Measurements from ENCODE around the gene C5orf47. TPM values are rescaled to one million over a fixed set of nuclear protein-coding genes. Genes with fewer than 3 reads are reported as not detected.

Gene C5orf47
- total and polyA plus RNA-seq, 4 donors, result 0.08 TPM; not detected in 3

GRCh38 chr5:173963867-173964441, 25.0 kb upstream of the C5orf47 start:
- peaks cover 0 to 5% (median 1%) of the 10 kb centered on the region in 4 donors for H3K36me3 ChIP-seq (ENCODE audit: control insufficient read depth in 4 of 4, insufficient read depth in 3 of 4, low read depth in 1 of 4, low read length in 3 of 4)
- H3K27ac ChIP-seq (ENCODE audit: low read depth in 1 of 2, low read length in 2 of 2), result no peak overlapping the region
- no peak for DNase-seq (ENCODE audit: low spot score)
- no peaks in the 10 kb centered on the region for H3K27me3 ChIP-seq (ENCODE audit: control insufficient read depth in 4 of 4, insufficient read depth in 4 of 4, low read length in 3 of 4)
- H3K9me3 ChIP-seq (ENCODE audit: control insufficient read depth in 4 of 4, low read length in 3 of 4), result no peaks in the 10 kb centered on the region
- peaks cover 0 to 1% (median under 1%) of the 10 kb centered on the region in 4 donors for H3K4me1 ChIP-seq (ENCODE audit: control insufficient read depth in 4 of 4, insufficient read depth in 4 of 4, low read length in 3 of 4)
- 71% methylated on average over 19 of the region's 19 CpGs for WGBS
- H3K9ac ChIP-seq (ENCODE audit: low read depth in 1 of 2, low read length in 2 of 2), result no peak overlapping the region
- no peak overlapping the region for H3K4me3 ChIP-seq (ENCODE audit: low read depth in 1 of 3, low read length in 3 of 3)
- TF ChIP-seq MAX (IDR thresholded peaks at IDR 0.05), result no peak
- TF ChIP-seq TAF1 (conservative IDR thresholded peaks at IDR 0.05), result no peak
- TF ChIP-seq HNF4A (conservative IDR thresholded peaks at IDR 0.05), result no peak
- TF ChIP-seq, protein P1, sequence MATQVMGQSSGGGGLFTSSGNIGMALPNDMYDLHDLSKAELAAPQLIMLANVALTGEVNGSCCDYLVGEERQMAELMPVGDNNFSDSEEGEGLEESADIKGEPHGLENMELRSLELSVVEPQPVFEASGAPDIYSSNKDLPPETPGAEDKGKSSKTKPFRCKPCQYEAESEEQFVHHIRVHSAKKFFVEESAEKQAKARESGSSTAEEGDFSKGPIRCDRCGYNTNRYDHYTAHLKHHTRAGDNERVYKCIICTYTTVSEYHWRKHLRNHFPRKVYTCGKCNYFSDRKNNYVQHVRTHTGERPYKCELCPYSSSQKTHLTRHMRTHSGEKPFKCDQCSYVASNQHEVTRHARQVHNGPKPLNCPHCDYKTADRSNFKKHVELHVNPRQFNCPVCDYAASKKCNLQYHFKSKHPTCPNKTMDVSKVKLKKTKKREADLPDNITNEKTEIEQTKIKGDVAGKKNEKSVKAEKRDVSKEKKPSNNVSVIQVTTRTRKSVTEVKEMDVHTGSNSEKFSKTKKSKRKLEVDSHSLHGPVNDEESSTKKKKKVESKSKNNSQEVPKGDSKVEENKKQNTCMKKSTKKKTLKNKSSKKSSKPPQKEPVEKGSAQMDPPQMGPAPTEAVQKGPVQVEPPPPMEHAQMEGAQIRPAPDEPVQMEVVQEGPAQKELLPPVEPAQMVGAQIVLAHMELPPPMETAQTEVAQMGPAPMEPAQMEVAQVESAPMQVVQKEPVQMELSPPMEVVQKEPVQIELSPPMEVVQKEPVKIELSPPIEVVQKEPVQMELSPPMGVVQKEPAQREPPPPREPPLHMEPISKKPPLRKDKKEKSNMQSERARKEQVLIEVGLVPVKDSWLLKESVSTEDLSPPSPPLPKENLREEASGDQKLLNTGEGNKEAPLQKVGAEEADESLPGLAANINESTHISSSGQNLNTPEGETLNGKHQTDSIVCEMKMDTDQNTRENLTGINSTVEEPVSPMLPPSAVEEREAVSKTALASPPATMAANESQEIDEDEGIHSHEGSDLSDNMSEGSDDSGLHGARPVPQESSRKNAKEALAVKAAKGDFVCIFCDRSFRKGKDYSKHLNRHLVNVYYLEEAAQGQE (IDR thresholded peaks at IDR 0.05), result no peak
- no peak for TF ChIP-seq FOXA2 (IDR thresholded peaks at IDR 0.05)
- TF ChIP-seq FOXA1 (IDR thresholded peaks at IDR 0.05), result no peak
- TF ChIP-seq RXRA (IDR thresholded peaks at IDR 0.05), result no peak

- no peak for DNase-seq (ENCODE audit: low spot score)
- no peak overlapping the region for H3K4me3 ChIP-seq (ENCODE audit: low read depth in 1 of 3, low read length in 3 of 3)
- H3K27ac ChIP-seq (ENCODE audit: low read depth in 1 of 2, low read length in 2 of 2), result no peak overlapping the region
- H3K9ac ChIP-seq (ENCODE audit: low read depth in 1 of 2, low read length in 2 of 2), result no peak overlapping the region
- no peaks in the 10 kb centered on the region for H3K9me3 ChIP-seq (ENCODE audit: control insufficient read depth in 4 of 4, low read length in 3 of 4)
- WGBS, result 89% methylated on average over 1 of the region's 1 CpG
- no peak for TF ChIP-seq JUND (IDR thresholded peaks at IDR 0.05)
- no peak for TF ChIP-seq HNF4A (conservative IDR thresholded peaks at IDR 0.05)
- no peak for TF ChIP-seq RXRA (IDR thresholded peaks at IDR 0.05)
- TF ChIP-seq NR2F2 (IDR thresholded peaks at IDR 0.05), result no peak
- no peak for TF ChIP-seq FOXA1 (IDR thresholded peaks at IDR 0.05)
- TF ChIP-seq RAD21 (IDR thresholded peaks at IDR 0.05), result no peak
- no peak for TF ChIP-seq HNF4G (IDR thresholded peaks at IDR 0.05)
- no peak for TF ChIP-seq ATF3 (IDR thresholded peaks at IDR 0.05)
- no peak for TF ChIP-seq CTCF (IDR thresholded peaks at IDR 0.05; ENCODE audit: low read depth, low read length, missing input control)
- TF ChIP-seq, protein P2, sequence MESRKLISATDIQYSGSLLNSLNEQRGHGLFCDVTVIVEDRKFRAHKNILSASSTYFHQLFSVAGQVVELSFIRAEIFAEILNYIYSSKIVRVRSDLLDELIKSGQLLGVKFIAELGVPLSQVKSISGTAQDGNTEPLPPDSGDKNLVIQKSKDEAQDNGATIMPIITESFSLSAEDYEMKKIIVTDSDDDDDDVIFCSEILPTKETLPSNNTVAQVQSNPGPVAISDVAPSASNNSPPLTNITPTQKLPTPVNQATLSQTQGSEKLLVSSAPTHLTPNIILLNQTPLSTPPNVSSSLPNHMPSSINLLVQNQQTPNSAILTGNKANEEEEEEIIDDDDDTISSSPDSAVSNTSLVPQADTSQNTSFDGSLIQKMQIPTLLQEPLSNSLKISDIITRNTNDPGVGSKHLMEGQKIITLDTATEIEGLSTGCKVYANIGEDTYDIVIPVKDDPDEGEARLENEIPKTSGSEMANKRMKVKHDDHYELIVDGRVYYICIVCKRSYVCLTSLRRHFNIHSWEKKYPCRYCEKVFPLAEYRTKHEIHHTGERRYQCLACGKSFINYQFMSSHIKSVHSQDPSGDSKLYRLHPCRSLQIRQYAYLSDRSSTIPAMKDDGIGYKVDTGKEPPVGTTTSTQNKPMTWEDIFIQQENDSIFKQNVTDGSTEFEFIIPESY (IDR thresholded peaks at IDR 0.05), result no peak
- no peak for TF ChIP-seq YY1 (IDR thresholded peaks at IDR 0.05)
- TF ChIP-seq SP1 (IDR thresholded peaks at IDR 0.05), result no peak
- TF ChIP-seq GABPA (IDR thresholded peaks at IDR 0.05 in 1 of 2, conservative IDR thresholded peaks at IDR 0.05 in 1 of 2), result no peak
- TF ChIP-seq, protein P1 (IDR thresholded peaks at IDR 0.05), result no peak
- no peak for TF ChIP-seq EGR1 (IDR thresholded peaks at IDR 0.05; ENCODE audit: low read depth in 2 of 2)
- no peak for TF ChIP-seq FOXA2 (IDR thresholded peaks at IDR 0.05)
- TF ChIP-seq MAX (IDR thresholded peaks at IDR 0.05), result no peak
- no peak for TF ChIP-seq TAF1 (conservative IDR thresholded peaks at IDR 0.05)
- no peaks in the 10 kb centered on the region for H3K36me3 ChIP-seq (ENCODE audit: control insufficient read depth in 4 of 4, insufficient read depth in 3 of 4, low read depth in 1 of 4, low read length in 3 of 4)
- H3K4me1 ChIP-seq (ENCODE audit: control insufficient read depth in 4 of 4, insufficient read depth in 4 of 4, low read length in 3 of 4), result peaks cover 0 to 3% (median 3%) of the 10 kb centered on the region in 4 donors
- H3K27me3 ChIP-seq (ENCODE audit: control insufficient read depth in 4 of 4, insufficient read depth in 4 of 4, low read length in 3 of 4), result no peaks in the 10 kb centered on the region
Measured at GRCh38 chr5:173964506-173964905, 24.5 kb upstream of the C5orf47 start.

Data from liver (tissue), 9 donors.